Breast epithelium (tissue), 4 donors: Measurements from ENCODE around the gene PDE4D. TPM values are rescaled to one million over a fixed set of nuclear protein-coding genes. Genes with fewer than 3 reads are reported as not detected.

Experiments
- DNase-seq, 2 donors: peaks; one replicate each; pipeline ENCODE4 v3.0.0-alpha.2; 2019; ENCODE audit warnings: low spot score in 2 of 2
- H3K27ac ChIP-seq, 2 donors: fragments of 200-600 bp; sonication (generic) in 1 of 2; one replicate each; pipeline ENCODE4 v1.5.1; 2016 to 2019; ENCODE audit warnings: mild to moderate bottlenecking in 1 of 2
- H3K27me3 ChIP-seq, 2 donors: fragments of 200-600 bp; sonication (generic) in 1 of 2; one replicate each; pipeline versions ENCODE4 v1.5.1 to v1.6.0; 2017 to 2019; ENCODE audit warnings: control low read depth in 1 of 2, mild to moderate bottlenecking in 1 of 2
- H3K36me3 ChIP-seq: fragments of 200-600 bp; one replicate; pipeline ENCODE4 v1.5.1; 2019
- H3K4me1 ChIP-seq, 2 donors: fragments of 200-600 bp; sonication (generic); one replicate each; pipeline ENCODE4 v1.5.1; 2016 to 2019; ENCODE audit warnings: control low read depth in 1 of 2
- H3K4me3 ChIP-seq, 3 donors: fragments of 200-600 bp; sonication (generic); 1 replicate in 2 of 3; 2 replicates in 1 of 3; pipeline ENCODE4 v1.5.1; 2016 to 2019; ENCODE audit warnings: mild to moderate bottlenecking in 3 of 3, moderate library complexity in 2 of 3
- H3K9me3 ChIP-seq, 2 donors: fragments of 200-600 bp; sonication (generic) in 1 of 2; one replicate each; pipeline ENCODE4 v1.5.1; 2016 to 2019; ENCODE audit warnings: control low read depth in 1 of 2
- CTCF ChIP-seq, 3 donors: fragments of 450-650 bp; IDR thresholded peaks; one replicate each; pipeline ENCODE4 v1.5.1; 2016 to 2017; ENCODE audit warnings: antibody characterized with exemption in 3 of 3, mild to moderate bottlenecking in 3 of 3, moderate library complexity in 3 of 3
- POLR2A ChIP-seq: fragments of 450-650 bp; IDR thresholded peaks from one replicate; pipeline ENCODE4 v1.6.1; 2016; ENCODE audit warnings: antibody characterized with exemption, mild to moderate bottlenecking, moderate library complexity
- POLR2AphosphoS5 ChIP-seq, 3 donors: sonication (generic); formaldehyde crosslinking; IDR thresholded peaks; one replicate each; pipeline ENCODE4 v1.6.1; 2017; ENCODE audit warnings: antibody characterized with exemption in 3 of 3
- intact Hi-C: fragments of 100-400 bp; cut with DNase I; formaldehyde crosslinking; loops from one replicate; pipeline ENCODE4 v1.15.1; 2023; ENCODE audit warnings: low total_unique reads
- total RNA-seq, 3 donors: library from RNA; depleted of rRNA; stranded (reverse); fragments of >200 nt; gene quantifications; one replicate each; pipeline ENCODE4 v1.1.0, GENCODE V29; 2016

The PDE4D gene
- total RNA-seq, 3 donors from 2014 or later = 14.4 to 37.4 (median 28.2) TPM

- Histone ChIP-seq H3K4me1 (no peaks in the 10 kb centered on the region), H3K27ac (no peak overlapping the region), H3K27me3 (no peaks in the 10 kb centered on the region), H3K36me3 (no peaks in the 10 kb centered on the region), H3K4me3 (no peak overlapping the region), H3K9me3 (no peaks in the 10 kb centered on the region)
- no peak for DNase-seq
- TF ChIP-seq POLR2A (no peak), CTCF (IDR thresholded peaks at IDR 0.05) (no peak), POLR2AphosphoS5 (IDR thresholded peaks at IDR 0.05) (no peak)
- intact Hi-C loops = no loop called here
Measured at GRCh38 chr5:59741599-59741998, 151.9 kb downstream of the PDE4D start.

DNA sequence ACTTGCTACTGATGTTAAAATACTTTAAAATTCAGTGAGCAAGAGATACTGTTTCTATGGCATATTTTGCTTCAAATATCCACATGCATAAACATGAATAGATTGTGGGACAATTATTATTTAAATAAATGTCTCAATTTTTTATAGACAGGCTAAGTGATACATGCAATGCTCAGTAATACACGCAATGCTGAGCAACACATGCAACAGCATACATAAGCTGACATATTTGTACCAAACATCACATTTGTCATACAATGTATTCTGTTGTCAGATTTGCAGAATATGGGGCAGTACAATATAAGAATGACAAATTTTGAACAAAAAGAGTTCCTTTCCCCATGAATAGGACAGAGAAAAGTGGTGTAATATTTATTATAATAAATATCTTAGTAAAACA, 155.5 kb downstream of the PDE4D start:
- Histone ChIP-seq H3K9me3 (no peaks in the 10 kb centered on the region), H3K4me3 (no peak overlapping the region), H3K36me3 (no peaks in the 10 kb centered on the region), H3K4me1 (no peaks in the 10 kb centered on the region), H3K27me3 (no peaks in the 10 kb centered on the region), H3K27ac (no peak overlapping the region)
- intact Hi-C loops = no loop called here
- no peak for TF ChIP-seq CTCF (IDR thresholded peaks at IDR 0.05)
- no peak for TF ChIP-seq POLR2AphosphoS5 (IDR thresholded peaks at IDR 0.05)
- TF ChIP-seq POLR2A = no peak
- DNase-seq = no peak

- Histone ChIP-seq H3K27ac (no peak overlapping the region), H3K4me1 (no peaks in the 10 kb centered on the region), H3K4me3 (no peak overlapping the region), H3K9me3 (no peaks in the 10 kb centered on the region), H3K36me3 (no peaks in the 10 kb centered on the region), H3K27me3 (no peaks in the 10 kb centered on the region)
- no peak for DNase-seq
- TF ChIP-seq POLR2AphosphoS5 (IDR thresholded peaks at IDR 0.05) (no peak), POLR2A (no peak), CTCF (IDR thresholded peaks at IDR 0.05) (no peak)
- intact Hi-C loops = no loop called here
Measured at GRCh38 chr5:59732806-59733205, 160.7 kb downstream of the PDE4D start.

- intact Hi-C loops = no loop called here
- TF ChIP-seq POLR2AphosphoS5 (IDR thresholded peaks at IDR 0.05) (no peak), POLR2A (no peak), CTCF (IDR thresholded peaks at IDR 0.05) (no peak)
- H3K4me3 ChIP-seq = no peak overlapping the region
- H3K27ac ChIP-seq = no peak overlapping the region
- no peaks in the 10 kb centered on the region for H3K9me3 ChIP-seq
- DNase-seq = no peak
- no peaks in the 10 kb centered on the region for H3K27me3 ChIP-seq
- H3K36me3 ChIP-seq = no peaks in the 10 kb centered on the region
- H3K4me1 ChIP-seq = no peaks in the 10 kb centered on the region
Measured at GRCh38 chr5:59732301-59732700, 161.2 kb downstream of the PDE4D start.

DNA sequence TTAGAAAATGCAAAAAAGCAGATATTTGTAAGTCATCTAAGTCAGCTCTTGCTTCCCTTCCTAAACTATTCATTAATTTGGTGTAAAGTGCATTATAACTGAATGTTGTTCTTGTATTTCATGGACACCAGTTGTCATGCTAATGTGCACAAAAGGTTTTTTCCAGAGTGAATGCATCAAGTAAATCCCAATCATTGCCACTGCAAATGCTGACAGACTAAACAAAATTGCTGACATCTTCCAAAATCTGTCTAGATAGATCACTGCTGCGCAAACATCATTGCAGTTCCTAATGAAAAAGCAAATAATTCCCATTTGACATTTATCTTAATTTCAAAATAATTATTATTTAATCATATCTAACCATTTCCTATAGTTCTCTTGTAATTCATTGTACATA, 161.7 kb downstream of the PDE4D start:
- no peaks in the 10 kb centered on the region for H3K4me1 ChIP-seq

More for the DNA sequence above, 161.7 kb downstream of the PDE4D start:
- no peaks in the 10 kb centered on the region for H3K9me3 ChIP-seq
- H3K4me3 ChIP-seq = no peak overlapping the region
- no peaks in the 10 kb centered on the region for H3K36me3 ChIP-seq
- intact Hi-C loops = no loop called here
- DNase-seq = no peak
- TF ChIP-seq POLR2AphosphoS5 (IDR thresholded peaks at IDR 0.05) (no peak), POLR2A (no peak), CTCF (IDR thresholded peaks at IDR 0.05) (no peak)
- no peaks in the 10 kb centered on the region for H3K27me3 ChIP-seq
- H3K27ac ChIP-seq = no peak overlapping the region
